HepG2 (cell line): ENCODE results near the gene CSNK2B. TPM values are rescaled to one million over a fixed set of nuclear protein-coding genes. Genes with fewer than 3 reads are reported as not detected.
A peak's percentile ranks its signal among the peaks of the same experiment; 100 is the strongest.

Source experiments
- ATF1 ChIP-seq: IDR thresholded peaks from 2 replicates; pipeline ENCODE4 v1.6.1; 2016; ENCODE audit warnings: mild to moderate bottlenecking, control low read depth
- ESRRA ChIP-seq: sonication (generic); formaldehyde crosslinking; IDR thresholded peaks from 2 replicates; pipeline ENCODE4 v1.5.1; 2020; ENCODE audit warnings: mild to moderate bottlenecking, low read depth, missing genetic modification reagents
- GFI1 ChIP-seq: sonication (generic); formaldehyde crosslinking; IDR thresholded peaks from 2 replicates; pipeline ENCODE4 v1.5.0; 2020; ENCODE audit warnings: missing genetic modification reagents, mild to moderate bottlenecking, borderline replicate concordance
- GPN1 ChIP-seq: sonication (generic); formaldehyde crosslinking; IDR thresholded peaks from 2 replicates; pipeline ENCODE4 v1.5.1; 2020; ENCODE audit warnings: missing genetic modification reagents, borderline replicate concordance
- IKZF1 ChIP-seq: fragments of 450-650 bp; IDR thresholded peaks from 2 replicates; pipeline ENCODE4 v1.7.1; 2016
- KDM4B ChIP-seq: sonication (generic); formaldehyde crosslinking; IDR thresholded peaks from 2 replicates; pipeline ENCODE4 v1.4.0; 2020; ENCODE audit warnings: missing genetic modification reagents
- KDM5A ChIP-seq: fragments of 200-600 bp; sonication (generic); IDR thresholded peaks from 2 replicates; pipeline ENCODE4 v1.7.0; 2018; ENCODE audit warnings: antibody characterized with exemption, mild to moderate bottlenecking, low read length, borderline replicate concordance
- PRMT3 ChIP-seq: sonication (generic); formaldehyde crosslinking; IDR thresholded peaks from 2 replicates; pipeline ENCODE4 v1.8.1; 2022; ENCODE audit warnings: low read depth, mild to moderate bottlenecking, moderate library complexity, missing genetic modification reagents, borderline replicate concordance
- RARG ChIP-seq: sonication (generic); formaldehyde crosslinking; IDR thresholded peaks from 2 replicates; pipeline ENCODE4 v1.4.0; 2020; ENCODE audit warnings: low read depth, mild to moderate bottlenecking, missing genetic modification reagents
- SCMH1 ChIP-seq: sonication (generic); formaldehyde crosslinking; IDR thresholded peaks from 2 replicates; pipeline ENCODE4 v1.9.0; 2021; ENCODE audit warnings: missing genetic modification reagents, mild to moderate bottlenecking, borderline replicate concordance
- TBL1XR1 ChIP-seq: fragments of 150-350 bp; IDR thresholded peaks from 2 replicates; pipeline ENCODE4 v1.6.1; 2014; ENCODE audit warnings: borderline replicate concordance, low read length; ENCODE audit not compliant: partially characterized antibody
- ZNF101 ChIP-seq: sonication (generic); formaldehyde crosslinking; IDR thresholded peaks from 2 replicates; pipeline ENCODE4 v1.4.0; 2020; ENCODE audit warnings: mild to moderate bottlenecking, low read depth, missing genetic modification reagents, borderline replicate concordance
- ZNF225 ChIP-seq: sonication (generic); formaldehyde crosslinking; IDR thresholded peaks from 2 replicates; pipeline ENCODE4 v1.4.0; 2020; ENCODE audit warnings: mild to moderate bottlenecking, missing genetic modification reagents
- ZNF468 ChIP-seq: sonication (generic); formaldehyde crosslinking; IDR thresholded peaks from 2 replicates; pipeline ENCODE4 v1.8.0; 2022; ENCODE audit warnings: mild to moderate bottlenecking, moderate library complexity, missing genetic modification reagents
- ZNF605 ChIP-seq: sonication (generic); formaldehyde crosslinking; IDR thresholded peaks from 2 replicates; pipeline ENCODE4 v1.8.0; 2022; ENCODE audit warnings: mild to moderate bottlenecking, missing genetic modification reagents
- ZNF850 ChIP-seq: sonication (generic); formaldehyde crosslinking; conservative IDR thresholded peaks from 2 replicates; pipeline ENCODE4 v1.9.0; 2021; ENCODE audit warnings: mild to moderate bottlenecking, missing genetic modification reagents
- ZSCAN9 ChIP-seq: IDR thresholded peaks from 2 replicates; pipeline ENCODE4 v1.6.1; 2016; ENCODE audit warnings: borderline replicate concordance
- polyA plus RNA-seq, 8 experiments: library from polyadenylated mRNA; depleted of rRNA in 3 of 8; stranded (reverse) in 7 of 8; unstranded in 1 of 8; fragments of >200 nt; fragmentation: Illumina TruSeq in 4 of 8; extraction: Trizol in 4 of 8; gene quantifications; 2 replicates each; pipeline versions ENCODE4 v1.2.1 to v1.2.3, GENCODE V29; 2011 to 2016; ENCODE audit warnings: low read depth in 4 of 8, missing spikeins in 1 of 8, mixed read lengths in 1 of 8; ENCODE audit not compliant: insufficient read depth in 1 of 8
- total RNA-seq, 5 experiments: library from RNA; depleted of rRNA; stranded (reverse); fragments of >200 nt; fragmentation: Illumina TruSeq; extraction: Trizol; gene quantifications; 2 replicates each; pipeline ENCODE4 v1.2.3, GENCODE V29; 2016; ENCODE audit warnings: low read depth in 1 of 5
- TF ChIP-seq, protein P1 (sequence below): sonication (generic); formaldehyde crosslinking; IDR thresholded peaks from 2 replicates; pipeline ENCODE4 v1.9.0; 2022; ENCODE audit warnings: missing genetic modification reagents, mild to moderate bottlenecking, borderline replicate concordance
- TF ChIP-seq, protein P2 (sequence below): sonication (generic); formaldehyde crosslinking; IDR thresholded peaks from 2 replicates; pipeline ENCODE4 v1.8.0; 2023; ENCODE audit warnings: mild to moderate bottlenecking, missing genetic modification reagents
- TF ChIP-seq, protein P3 (sequence below), 2 experiments: IDR thresholded peaks; 2 replicates each; pipeline ENCODE4 v1.6.1; 2011 to 2012; ENCODE audit warnings: low read length in 2 of 2, borderline replicate concordance in 1 of 2, low read depth in 1 of 2, mild to moderate bottlenecking in 1 of 2, moderate library complexity in 1 of 2
- TF ChIP-seq, protein P4 (sequence below): sonication (generic); formaldehyde crosslinking; IDR thresholded peaks from 2 replicates; pipeline ENCODE4 v1.5.0; 2020; ENCODE audit warnings: missing genetic modification reagents

Gene CSNK2B
- total and polyA plus RNA-seq, 2 of the 13 experiments (the other 11 are each of a cell fraction or from before 2014, with no cell fraction given), result 111 to 296 TPM

DNA sequence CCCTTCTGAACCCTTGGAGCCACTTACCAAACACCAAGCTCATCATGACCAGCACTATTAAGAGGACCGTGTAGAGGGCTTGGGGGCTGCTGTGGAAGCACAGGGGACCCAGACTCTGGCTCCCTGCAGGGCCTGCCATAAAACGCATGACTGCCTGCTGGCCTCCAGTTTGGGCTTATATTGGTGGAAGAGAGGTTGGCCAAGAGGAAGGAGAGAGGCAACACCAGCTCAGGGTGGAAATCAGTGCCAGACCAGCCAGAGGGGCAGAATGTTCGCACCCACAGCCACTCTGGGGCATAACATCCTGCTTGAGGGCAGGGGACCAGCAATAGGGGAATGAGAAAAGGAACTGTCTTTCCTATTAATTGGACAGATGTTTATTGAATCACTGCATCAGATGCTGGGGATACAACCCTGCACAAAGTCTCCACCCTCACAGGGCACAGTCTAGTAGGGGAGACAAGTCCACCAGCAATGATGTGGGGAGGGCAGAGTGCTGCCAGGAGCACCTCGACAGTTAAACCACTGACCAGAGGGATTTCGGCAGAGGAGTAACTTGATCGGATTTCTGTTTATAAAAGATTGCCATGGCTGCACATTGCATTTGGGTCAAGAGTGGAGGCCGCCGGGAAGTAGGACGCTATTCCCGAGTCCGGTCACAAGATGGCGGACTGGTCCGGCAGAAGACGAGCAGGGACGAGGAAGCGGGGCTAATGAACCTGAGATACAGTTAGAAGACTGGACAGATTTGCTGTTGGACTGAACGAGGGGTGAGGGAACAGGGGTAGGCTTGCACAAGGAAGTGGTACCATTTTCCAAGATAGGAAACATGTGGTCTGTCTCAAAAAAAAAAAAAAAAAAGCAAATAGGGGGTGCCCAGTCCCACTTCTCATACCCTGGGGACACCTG lies 14.6 kb downstream of the CSNK2B start, which contains the start of gene LY6G5C (continued):
- TF ChIP-seq, protein P1, sequence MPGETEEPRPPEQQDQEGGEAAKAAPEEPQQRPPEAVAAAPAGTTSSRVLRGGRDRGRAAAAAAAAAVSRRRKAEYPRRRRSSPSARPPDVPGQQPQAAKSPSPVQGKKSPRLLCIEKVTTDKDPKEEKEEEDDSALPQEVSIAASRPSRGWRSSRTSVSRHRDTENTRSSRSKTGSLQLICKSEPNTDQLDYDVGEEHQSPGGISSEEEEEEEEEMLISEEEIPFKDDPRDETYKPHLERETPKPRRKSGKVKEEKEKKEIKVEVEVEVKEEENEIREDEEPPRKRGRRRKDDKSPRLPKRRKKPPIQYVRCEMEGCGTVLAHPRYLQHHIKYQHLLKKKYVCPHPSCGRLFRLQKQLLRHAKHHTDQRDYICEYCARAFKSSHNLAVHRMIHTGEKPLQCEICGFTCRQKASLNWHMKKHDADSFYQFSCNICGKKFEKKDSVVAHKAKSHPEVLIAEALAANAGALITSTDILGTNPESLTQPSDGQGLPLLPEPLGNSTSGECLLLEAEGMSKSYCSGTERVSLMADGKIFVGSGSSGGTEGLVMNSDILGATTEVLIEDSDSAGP (CRISPR knock-in tag), result peak; percentile 57
- TF ChIP-seq SCMH1 (CRISPR knock-in tag) (no peak), TBL1XR1 (no peak), GPN1 (no peak), ZNF850 (no peak), ESRRA (no peak), ATF1 (no peak), RARG (CRISPR knock-in tag) (no peak), ZNF468 (CRISPR knock-in tag) (no peak), ZNF101 (CRISPR knock-in tag) (no peak), ZSCAN9 (CRISPR knock-in tag) (peak; percentile 42; the same call in 1 of the 2 replicates), ZNF605 (CRISPR knock-in tag) (no peak), GFI1 (CRISPR knock-in tag) (no peak), KDM4B (0 out of 2 replicates have a peak, but pooled peaks have one; percentile 45), KDM5A (no peak), ZNF225 (CRISPR knock-in tag) (no peak), IKZF1 (no peak), PRMT3 (CRISPR knock-in tag) (no peak)
- TF ChIP-seq, protein P2, sequence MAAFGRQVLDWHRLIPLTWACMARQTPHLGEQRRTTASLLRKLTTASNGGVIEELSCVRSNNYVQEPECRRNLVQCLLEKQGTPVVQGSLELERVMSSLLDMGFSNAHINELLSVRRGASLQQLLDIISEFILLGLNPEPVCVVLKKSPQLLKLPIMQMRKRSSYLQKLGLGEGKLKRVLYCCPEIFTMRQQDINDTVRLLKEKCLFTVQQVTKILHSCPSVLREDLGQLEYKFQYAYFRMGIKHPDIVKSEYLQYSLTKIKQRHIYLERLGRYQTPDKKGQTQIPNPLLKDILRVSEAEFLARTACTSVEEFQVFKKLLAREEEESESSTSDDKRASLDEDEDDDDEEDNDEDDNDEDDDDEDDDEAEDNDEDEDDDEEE, result 0 out of 2 replicates have a peak, but pooled peaks have one; percentile 12
- TF ChIP-seq, protein P3, sequence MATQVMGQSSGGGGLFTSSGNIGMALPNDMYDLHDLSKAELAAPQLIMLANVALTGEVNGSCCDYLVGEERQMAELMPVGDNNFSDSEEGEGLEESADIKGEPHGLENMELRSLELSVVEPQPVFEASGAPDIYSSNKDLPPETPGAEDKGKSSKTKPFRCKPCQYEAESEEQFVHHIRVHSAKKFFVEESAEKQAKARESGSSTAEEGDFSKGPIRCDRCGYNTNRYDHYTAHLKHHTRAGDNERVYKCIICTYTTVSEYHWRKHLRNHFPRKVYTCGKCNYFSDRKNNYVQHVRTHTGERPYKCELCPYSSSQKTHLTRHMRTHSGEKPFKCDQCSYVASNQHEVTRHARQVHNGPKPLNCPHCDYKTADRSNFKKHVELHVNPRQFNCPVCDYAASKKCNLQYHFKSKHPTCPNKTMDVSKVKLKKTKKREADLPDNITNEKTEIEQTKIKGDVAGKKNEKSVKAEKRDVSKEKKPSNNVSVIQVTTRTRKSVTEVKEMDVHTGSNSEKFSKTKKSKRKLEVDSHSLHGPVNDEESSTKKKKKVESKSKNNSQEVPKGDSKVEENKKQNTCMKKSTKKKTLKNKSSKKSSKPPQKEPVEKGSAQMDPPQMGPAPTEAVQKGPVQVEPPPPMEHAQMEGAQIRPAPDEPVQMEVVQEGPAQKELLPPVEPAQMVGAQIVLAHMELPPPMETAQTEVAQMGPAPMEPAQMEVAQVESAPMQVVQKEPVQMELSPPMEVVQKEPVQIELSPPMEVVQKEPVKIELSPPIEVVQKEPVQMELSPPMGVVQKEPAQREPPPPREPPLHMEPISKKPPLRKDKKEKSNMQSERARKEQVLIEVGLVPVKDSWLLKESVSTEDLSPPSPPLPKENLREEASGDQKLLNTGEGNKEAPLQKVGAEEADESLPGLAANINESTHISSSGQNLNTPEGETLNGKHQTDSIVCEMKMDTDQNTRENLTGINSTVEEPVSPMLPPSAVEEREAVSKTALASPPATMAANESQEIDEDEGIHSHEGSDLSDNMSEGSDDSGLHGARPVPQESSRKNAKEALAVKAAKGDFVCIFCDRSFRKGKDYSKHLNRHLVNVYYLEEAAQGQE (IDR thresholded peaks at IDR 0.05; ENCODE audit: borderline replicate concordance in 1 of 2, low read depth in 1 of 2, low read length in 2 of 2), result no peak
- TF ChIP-seq, protein P4, sequence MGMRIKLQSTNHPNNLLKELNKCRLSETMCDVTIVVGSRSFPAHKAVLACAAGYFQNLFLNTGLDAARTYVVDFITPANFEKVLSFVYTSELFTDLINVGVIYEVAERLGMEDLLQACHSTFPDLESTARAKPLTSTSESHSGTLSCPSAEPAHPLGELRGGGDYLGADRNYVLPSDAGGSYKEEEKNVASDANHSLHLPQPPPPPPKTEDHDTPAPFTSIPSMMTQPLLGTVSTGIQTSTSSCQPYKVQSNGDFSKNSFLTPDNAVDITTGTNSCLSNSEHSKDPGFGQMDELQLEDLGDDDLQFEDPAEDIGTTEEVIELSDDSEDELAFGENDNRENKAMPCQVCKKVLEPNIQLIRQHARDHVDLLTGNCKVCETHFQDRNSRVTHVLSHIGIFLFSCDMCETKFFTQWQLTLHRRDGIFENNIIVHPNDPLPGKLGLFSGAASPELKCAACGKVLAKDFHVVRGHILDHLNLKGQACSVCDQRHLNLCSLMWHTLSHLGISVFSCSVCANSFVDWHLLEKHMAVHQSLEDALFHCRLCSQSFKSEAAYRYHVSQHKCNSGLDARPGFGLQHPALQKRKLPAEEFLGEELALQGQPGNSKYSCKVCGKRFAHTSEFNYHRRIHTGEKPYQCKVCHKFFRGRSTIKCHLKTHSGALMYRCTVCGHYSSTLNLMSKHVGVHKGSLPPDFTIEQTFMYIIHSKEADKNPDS, result no peak
